ENCODE measurements around the gene TGFA. TPM values are rescaled to one million over a fixed set of nuclear protein-coding genes. Genes with fewer than 3 reads are reported as not detected.

TGFA gene
- polyA plus RNA-seq, 1 donor (not counting 4 experiments of a cell fraction or from before 2014, with no cell fraction given) = 51.7 TPM

GRCh38 chr2:70516596-70516995 lies 37.0 kb downstream of the TGFA start:
- TF ChIP-seq CTCF (optimal IDR thresholded peaks at IDR 0.05 in 1 of 3, IDR thresholded peaks at IDR 0.05 in 1 of 3, conservative IDR thresholded peaks at IDR 0.05 in 1 of 3; ENCODE audit: extremely low read depth in 1 of 3, insufficient read depth in 2 of 3, low read length in 3 of 3) = no peak
- TF ChIP-seq EZH2 (IDR thresholded peaks at IDR 0.05; ENCODE audit: low read length) = no peak
- no peak for DNase-seq (ENCODE audit: low read depth, low spot score)
- Histone ChIP-seq H3K4me2 (ENCODE audit: control insufficient read depth, extremely low read depth, insufficient read depth, low read depth, low read length) (no peak overlapping the region), H3K4me1 (ENCODE audit: control insufficient read depth, extremely low read depth, insufficient read depth, low read length) (peaks cover 72% of the 10 kb centered on the region), H3K79me2 (ENCODE audit: control insufficient read depth, insufficient read depth, low read length) (peaks cover 99% of the 10 kb centered on the region), H3K27ac (ENCODE audit: control insufficient read depth, insufficient read depth, low read length) (peak overlapping the region; percentile 30), H3K36me3 (ENCODE audit: control insufficient read depth in 2 of 2, extremely low read depth in 1 of 2, insufficient read depth in 2 of 2, low read length in 2 of 2) (peaks cover 14 to 49% of the 10 kb centered on the region in 2 experiments), H3K4me3 (ENCODE audit: control insufficient read depth in 2 of 3, extremely low read depth in 1 of 3, insufficient read depth in 2 of 3, low read depth in 1 of 3, low read length in 3 of 3) (no peak overlapping the region), H3K9ac (ENCODE audit: control insufficient read depth, extremely low read depth, insufficient read depth, low read length) (no peak overlapping the region), H3K9me3 (ENCODE audit: control insufficient read depth, low read depth, low read length) (no peaks in the 10 kb centered on the region), H4K20me1 (ENCODE audit: control insufficient read depth, extremely low read depth, insufficient read depth, low read length) (peaks cover 32% of the 10 kb centered on the region), H3K9me1 (ENCODE audit: control insufficient read depth, extremely low read depth, insufficient read depth, low read length) (peaks cover 24% of the 10 kb centered on the region), H3K27me3 (ENCODE audit: control insufficient read depth, extremely low read depth, insufficient read depth, low read length) (no peaks in the 10 kb centered on the region), H2AFZ (ENCODE audit: control insufficient read depth, low read length) (no peak overlapping the region)
- dilution Hi-C loops (cut with MboI; ENCODE audit: extremely low pct_ligation_motif_present, low sequenced_read_pairs) = no loop called here
- peak; percentile 73 for FAIRE-seq

- Histone ChIP-seq H3K27me3 (ENCODE audit: control insufficient read depth, extremely low read depth, insufficient read depth, low read length) (no peaks in the 10 kb centered on the region), H3K4me2 (ENCODE audit: control insufficient read depth, extremely low read depth, insufficient read depth, low read depth, low read length) (no peak overlapping the region), H3K4me3 (ENCODE audit: control insufficient read depth in 2 of 3, extremely low read depth in 1 of 3, insufficient read depth in 2 of 3, low read depth in 1 of 3, low read length in 3 of 3) (no peak overlapping the region), H3K27ac (ENCODE audit: control insufficient read depth, insufficient read depth, low read length) (peak overlapping the region; percentile 9), H3K79me2 (ENCODE audit: control insufficient read depth, insufficient read depth, low read length) (peaks cover 99% of the 10 kb centered on the region), H3K4me1 (ENCODE audit: control insufficient read depth, extremely low read depth, insufficient read depth, low read length) (peaks cover 66% of the 10 kb centered on the region), H3K9ac (ENCODE audit: control insufficient read depth, extremely low read depth, insufficient read depth, low read length) (no peak overlapping the region), H3K9me3 (ENCODE audit: control insufficient read depth, low read depth, low read length) (no peaks in the 10 kb centered on the region), H4K20me1 (ENCODE audit: control insufficient read depth, extremely low read depth, insufficient read depth, low read length) (peaks cover 32% of the 10 kb centered on the region), H2AFZ (ENCODE audit: control insufficient read depth, low read length) (no peak overlapping the region), H3K36me3 (ENCODE audit: control insufficient read depth in 2 of 2, extremely low read depth in 1 of 2, insufficient read depth in 2 of 2, low read length in 2 of 2) (peaks cover 14 to 56% of the 10 kb centered on the region in 2 experiments), H3K9me1 (ENCODE audit: control insufficient read depth, extremely low read depth, insufficient read depth, low read length) (peaks cover 22% of the 10 kb centered on the region)
- no peak for TF ChIP-seq CTCF (optimal IDR thresholded peaks at IDR 0.05 in 1 of 3, IDR thresholded peaks at IDR 0.05 in 1 of 3, conservative IDR thresholded peaks at IDR 0.05 in 1 of 3; ENCODE audit: extremely low read depth in 1 of 3, insufficient read depth in 2 of 3, low read length in 3 of 3)
- no peak for TF ChIP-seq EZH2 (IDR thresholded peaks at IDR 0.05; ENCODE audit: low read length)
- peak; percentile 51 for FAIRE-seq
- no peak for DNase-seq (ENCODE audit: low read depth, low spot score)
- dilution Hi-C loops (cut with MboI; ENCODE audit: extremely low pct_ligation_motif_present, low sequenced_read_pairs) = no loop called here
Observed at GRCh38 chr2:70515938-70516337, 37.7 kb downstream of the TGFA start.
